ENCODE data around the gene SENP1. TPM values are rescaled to one million over a fixed set of nuclear protein-coding genes. Genes with fewer than 3 reads are reported as not detected.
A peak's percentile ranks its signal among the peaks of the same experiment; 100 is the strongest.

Gene SENP1
- total and polyA plus RNA-seq, 2 donors (not counting 3 experiments of a cell fraction or from before 2014, with no cell fraction given), result 9.9 to 20.5 TPM

DNA sequence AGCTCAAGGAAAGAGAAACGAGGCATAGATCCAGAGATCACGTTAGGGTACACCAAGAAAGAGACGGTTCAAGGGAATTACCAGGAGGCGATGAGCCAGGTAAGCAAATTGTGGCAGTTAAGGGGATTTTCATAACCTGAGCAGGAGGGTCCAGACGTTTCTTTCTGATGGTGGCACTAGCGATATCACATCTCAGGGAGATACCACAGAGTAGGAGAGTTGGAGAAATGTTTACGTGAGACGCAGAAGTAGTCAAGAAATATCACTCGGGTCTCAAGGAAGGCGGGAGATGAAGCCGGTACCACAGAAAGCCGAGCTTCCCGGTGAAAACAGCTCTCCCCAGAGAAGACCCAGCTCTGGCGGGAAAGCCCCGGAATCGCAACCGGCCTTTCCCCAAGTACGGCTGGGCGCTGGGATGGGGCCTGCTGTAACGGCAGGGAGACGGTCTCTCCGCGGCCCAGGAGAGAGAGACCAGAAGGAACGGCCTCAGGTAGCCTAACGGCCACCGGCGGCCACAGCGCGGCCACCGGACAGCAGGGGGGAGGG is 485 bp downstream of the SENP1 start:
- peaks cover 12% of the 10 kb centered on the region for H3K4me1 ChIP-seq (ENCODE audit: control insufficient read depth, extremely low read depth, insufficient read depth, low read length)
- POLR2A ChIA-PET, result interaction anchor here (0.7 to 0.9 kb wide), 2 partner anchors 18 to 43 kb away, joined by 3 read pairs; no protein-coding TSS in a partner anchor
- peaks cover 28% of the 10 kb centered on the region for H3K79me2 ChIP-seq (ENCODE audit: control insufficient read depth, insufficient read depth, low read length)
- no peaks in the 10 kb centered on the region for H3K27me3 ChIP-seq (ENCODE audit: control insufficient read depth in 2 of 2, insufficient read depth in 2 of 2, low read length in 2 of 2)
- no peaks in the 10 kb centered on the region for H3K9me3 ChIP-seq (replicated peaks; ENCODE audit: control insufficient read depth, insufficient read depth, low read length)
- no peaks in the 10 kb centered on the region for H3K36me3 ChIP-seq (ENCODE audit: control insufficient read depth in 2 of 2, extremely low read depth in 1 of 2, insufficient read depth in 2 of 2, low read length in 2 of 2)
- dilution Hi-C loops (cut with MboI; ENCODE audit: extremely low pct_ligation_motif_present, low sequenced_read_pairs), result no loop called here
- CTCF ChIA-PET, result interaction anchor here (0.6 to 1.7 kb wide), 2 partner anchors 22 to 52 kb away, joined by 3 to 8 read pairs; partner anchors contain the start of gene ASB8
- intact Hi-C loops (cut with micrococcal nuclease), result loop anchor here (1.0 to 10.0 kb wide), 3 partner anchors 14 to 349 kb away; partner anchors contain the start of genes COL2A1 and PFKM
- peak overlapping the region; percentile 98 for H3K9ac ChIP-seq (replicated peaks; ENCODE audit: extremely low read depth, insufficient read depth, low read length)
- no peak for TF ChIP-seq POLR2AphosphoS5 (IDR thresholded peaks at IDR 0.05; ENCODE audit: insufficient read depth, low read depth, low read length)
- TF ChIP-seq, protein P1, sequence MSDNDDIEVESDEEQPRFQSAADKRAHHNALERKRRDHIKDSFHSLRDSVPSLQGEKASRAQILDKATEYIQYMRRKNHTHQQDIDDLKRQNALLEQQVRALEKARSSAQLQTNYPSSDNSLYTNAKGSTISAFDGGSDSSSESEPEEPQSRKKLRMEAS (IDR thresholded peaks at IDR 0.05; ENCODE audit: insufficient read depth, insufficient read length), result no peak
- TF ChIP-seq GATA2 (IDR thresholded peaks at IDR 0.05; ENCODE audit: insufficient read depth, insufficient read length, low read depth, low read length), result no peak
- TF ChIP-seq, protein P2, sequence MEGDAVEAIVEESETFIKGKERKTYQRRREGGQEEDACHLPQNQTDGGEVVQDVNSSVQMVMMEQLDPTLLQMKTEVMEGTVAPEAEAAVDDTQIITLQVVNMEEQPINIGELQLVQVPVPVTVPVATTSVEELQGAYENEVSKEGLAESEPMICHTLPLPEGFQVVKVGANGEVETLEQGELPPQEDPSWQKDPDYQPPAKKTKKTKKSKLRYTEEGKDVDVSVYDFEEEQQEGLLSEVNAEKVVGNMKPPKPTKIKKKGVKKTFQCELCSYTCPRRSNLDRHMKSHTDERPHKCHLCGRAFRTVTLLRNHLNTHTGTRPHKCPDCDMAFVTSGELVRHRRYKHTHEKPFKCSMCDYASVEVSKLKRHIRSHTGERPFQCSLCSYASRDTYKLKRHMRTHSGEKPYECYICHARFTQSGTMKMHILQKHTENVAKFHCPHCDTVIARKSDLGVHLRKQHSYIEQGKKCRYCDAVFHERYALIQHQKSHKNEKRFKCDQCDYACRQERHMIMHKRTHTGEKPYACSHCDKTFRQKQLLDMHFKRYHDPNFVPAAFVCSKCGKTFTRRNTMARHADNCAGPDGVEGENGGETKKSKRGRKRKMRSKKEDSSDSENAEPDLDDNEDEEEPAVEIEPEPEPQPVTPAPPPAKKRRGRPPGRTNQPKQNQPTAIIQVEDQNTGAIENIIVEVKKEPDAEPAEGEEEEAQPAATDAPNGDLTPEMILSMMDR (IDR thresholded peaks at IDR 0.05; ENCODE audit: extremely low read depth in 1 of 2, insufficient read depth in 1 of 2, low read depth in 1 of 2, low read length in 2 of 2), result no peak
- no peak for TF ChIP-seq MYC (IDR thresholded peaks at IDR 0.05; ENCODE audit: low read depth, low read length)
- TF ChIP-seq JUN (IDR thresholded peaks at IDR 0.05; ENCODE audit: borderline replicate concordance, insufficient read depth, insufficient read length, low read depth), result no peak
- TF ChIP-seq EZH2 (IDR thresholded peaks at IDR 0.05; ENCODE audit: borderline replicate concordance, low read depth, low read length, severe bottlenecking), result no peak
- TF ChIP-seq FOS (IDR thresholded peaks at IDR 0.05; ENCODE audit: borderline replicate concordance, insufficient read depth, low read length), result no peak
- no peak for TF ChIP-seq POLR2A (IDR thresholded peaks at IDR 0.05; ENCODE audit: low read depth, low read length)
- FAIRE-seq (no peak), DNase-seq (ENCODE audit: low read depth, low spot score) (peak; percentile 56)
- H3K9me1 ChIP-seq (replicated peaks; ENCODE audit: control insufficient read depth, extremely low read depth, insufficient read depth, low read length), result no peaks in the 10 kb centered on the region
- no peaks in the 10 kb centered on the region for H4K20me1 ChIP-seq (replicated peaks; ENCODE audit: control insufficient read depth, extremely low read depth, insufficient read depth, low read length)
- H3K27ac ChIP-seq (ENCODE audit: insufficient read depth, low read depth, low read length), result peak overlapping the region; percentile 98
- H3K4me3 ChIP-seq (replicated peaks in 1 of 3; ENCODE audit: insufficient read depth in 1 of 3, low read depth in 1 of 3, low read length in 3 of 3), result peak overlapping the region; percentile 41 to 91 (median 81)
- H2AFZ ChIP-seq (ENCODE audit: low read depth, low read length), result peak overlapping the region; percentile 100
- BruUV-seq (replicated peaks), result no TSS peak
- peak overlapping the region; percentile 77 for H3K4me2 ChIP-seq (ENCODE audit: insufficient read depth, low read length)
